Measurements from ENCODE around the gene SRL.

DNA sequence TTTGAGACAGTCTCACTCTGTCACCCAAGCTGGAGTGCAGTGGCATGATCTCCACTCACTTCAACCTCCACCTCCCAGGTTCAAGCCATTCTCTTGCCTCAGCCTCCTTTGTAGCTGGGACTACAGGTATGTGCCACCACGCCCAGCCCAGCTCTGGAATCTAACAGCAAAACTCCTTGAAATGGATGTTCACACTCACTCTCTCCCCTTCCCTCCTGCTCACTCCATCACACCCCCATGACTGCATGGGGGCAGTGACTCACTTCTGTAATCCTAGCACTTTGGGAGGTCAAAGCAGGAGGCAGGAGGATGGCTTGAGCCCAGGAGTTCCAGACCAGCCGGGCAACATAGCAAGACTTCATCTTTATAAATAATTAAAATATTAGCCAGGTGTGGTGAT lies 42.1 kb upstream of the SRL start:
- TF ChIP-seq, protein P1, sequence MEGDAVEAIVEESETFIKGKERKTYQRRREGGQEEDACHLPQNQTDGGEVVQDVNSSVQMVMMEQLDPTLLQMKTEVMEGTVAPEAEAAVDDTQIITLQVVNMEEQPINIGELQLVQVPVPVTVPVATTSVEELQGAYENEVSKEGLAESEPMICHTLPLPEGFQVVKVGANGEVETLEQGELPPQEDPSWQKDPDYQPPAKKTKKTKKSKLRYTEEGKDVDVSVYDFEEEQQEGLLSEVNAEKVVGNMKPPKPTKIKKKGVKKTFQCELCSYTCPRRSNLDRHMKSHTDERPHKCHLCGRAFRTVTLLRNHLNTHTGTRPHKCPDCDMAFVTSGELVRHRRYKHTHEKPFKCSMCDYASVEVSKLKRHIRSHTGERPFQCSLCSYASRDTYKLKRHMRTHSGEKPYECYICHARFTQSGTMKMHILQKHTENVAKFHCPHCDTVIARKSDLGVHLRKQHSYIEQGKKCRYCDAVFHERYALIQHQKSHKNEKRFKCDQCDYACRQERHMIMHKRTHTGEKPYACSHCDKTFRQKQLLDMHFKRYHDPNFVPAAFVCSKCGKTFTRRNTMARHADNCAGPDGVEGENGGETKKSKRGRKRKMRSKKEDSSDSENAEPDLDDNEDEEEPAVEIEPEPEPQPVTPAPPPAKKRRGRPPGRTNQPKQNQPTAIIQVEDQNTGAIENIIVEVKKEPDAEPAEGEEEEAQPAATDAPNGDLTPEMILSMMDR (IDR thresholded peaks at IDR 0.05; ENCODE audit: poor library complexity): no peak
- TF ChIP-seq EZH2 (IDR thresholded peaks at IDR 0.05; ENCODE audit: borderline replicate concordance) (no peak), EZH2phosphoT487 (IDR thresholded peaks at IDR 0.05; ENCODE audit: low read depth, severe bottlenecking, unreplicated experiment) (no peak)

Measured in hepatocyte (in vitro differentiated cells).